AG10803 (cell line): ENCODE results near the gene WNT8A.

Experiments used
- DNase-seq: peaks from one replicate; pipeline ENCODE4 v3.0.0; 2010; ENCODE audit warnings: low read depth
- H3K4me3 ChIP-seq: 2 replicates; pipeline ENCODE4 v1.5.1; 2011; ENCODE audit warnings: mild to moderate bottlenecking, low read length, control low read depth
- CTCF ChIP-seq: conservative IDR thresholded peaks from 2 replicates; pipeline ENCODE4 v1.5.1; 2011; ENCODE audit warnings: mild to moderate bottlenecking, low read length, control low read depth, inconsistent platforms

The WNT8A gene

GRCh38 chr5:138103319-138103637 lies 19.4 kb downstream of the WNT8A start:
- H3K4me3 ChIP-seq: no peak overlapping the region
- TF ChIP-seq CTCF: no peak
- no peak for DNase-seq

GRCh38 chr5:138105709-138106108 lies 21.9 kb downstream of the WNT8A start:
- TF ChIP-seq CTCF: no peak
- H3K4me3 ChIP-seq: no peak overlapping the region
- no peak for DNase-seq

GRCh38 chr5:138107213-138107612 lies 23.4 kb downstream of the WNT8A start:
- TF ChIP-seq CTCF: no peak
- no peak for DNase-seq
- no peak overlapping the region for H3K4me3 ChIP-seq

- H3K4me3 ChIP-seq: no peak overlapping the region
- no peak for DNase-seq
- no peak for TF ChIP-seq CTCF
Observed at GRCh38 chr5:138109463-138110265, 25.8 kb downstream of the WNT8A start.

GRCh38 chr5:138110266-138110963 lies 26.6 kb downstream of the WNT8A start:
- DNase-seq: no peak
- no peak for TF ChIP-seq CTCF
- no peak overlapping the region for H3K4me3 ChIP-seq

- H3K4me3 ChIP-seq: no peak overlapping the region
- DNase-seq: no peak
- no peak for TF ChIP-seq CTCF
Observed at GRCh38 chr5:138111181-138111580, 27.3 kb downstream of the WNT8A start.

GRCh38 chr5:138111937-138112336 lies 28.1 kb downstream of the WNT8A start:
- TF ChIP-seq CTCF: no peak
- no peak overlapping the region for H3K4me3 ChIP-seq
- peak; percentile 22 for DNase-seq
